Lung microvascular endothelial cell (primary cell): ENCODE data around the gene ALG12. TPM values are rescaled to one million over a fixed set of nuclear protein-coding genes. Genes with fewer than 3 reads are reported as not detected.
"Not testable (repeated sequence)": the region's sequence is repeated elsewhere in the genome, so short reads cannot be mapped to it uniquely, and the experiment has no call there.

Experiments used
- DNase-seq, 2 donors: peaks; one replicate each; pipeline versions ENCODE4 v3.0.0 to v3.0.0-alpha.2; 2010; ENCODE audit warnings: low read depth in 2 of 2
- total RNA-seq: library from RNA; depleted of rRNA; stranded (reverse); fragments of >200 nt; gene quantifications from 2 replicates; pipeline ENCODE4 v1.2.1, GENCODE V29; 2014

The ALG12 gene
- total RNA-seq, 1 donor from 2014 or later, result 13.5 TPM

DNA sequence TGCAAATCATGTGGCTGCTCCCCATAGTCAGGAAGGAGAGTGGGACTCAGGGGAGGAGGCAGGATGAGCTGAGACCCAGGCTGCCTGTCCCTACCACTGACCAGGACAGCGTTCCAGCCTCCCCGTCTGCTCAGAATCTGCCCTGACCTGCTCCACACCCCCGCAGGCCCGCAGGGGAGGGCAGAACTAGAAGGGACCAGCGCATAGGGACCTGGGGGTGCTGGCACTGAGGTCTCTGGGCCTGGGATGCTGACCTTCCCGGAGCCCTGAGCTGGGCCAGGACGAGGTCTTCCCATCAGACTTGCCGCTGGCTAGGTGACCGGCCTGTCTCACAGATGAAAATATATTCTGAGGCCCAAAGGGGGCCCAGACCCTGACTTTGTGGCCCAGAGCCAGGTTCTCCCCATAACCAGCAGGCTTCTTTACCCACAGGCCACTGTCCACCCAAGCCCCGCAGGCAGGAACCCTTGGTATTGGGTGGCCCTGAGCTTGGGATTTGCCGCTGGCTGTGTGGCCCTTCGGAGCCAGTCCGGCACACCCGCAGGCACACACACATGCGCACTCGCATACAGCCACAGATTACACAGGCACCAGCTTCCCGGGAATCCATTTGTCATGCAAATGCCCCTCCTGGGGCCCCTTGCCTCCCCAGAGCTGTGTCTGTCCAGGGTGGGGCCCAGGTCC lies 28.5 kb upstream of the ALG12 start:
- no peak for DNase-seq

- not testable (repeated sequence) for DNase-seq
Observed at GRCh38 chr22:49945042-49945794, 27.0 kb upstream of the ALG12 start.

DNA sequence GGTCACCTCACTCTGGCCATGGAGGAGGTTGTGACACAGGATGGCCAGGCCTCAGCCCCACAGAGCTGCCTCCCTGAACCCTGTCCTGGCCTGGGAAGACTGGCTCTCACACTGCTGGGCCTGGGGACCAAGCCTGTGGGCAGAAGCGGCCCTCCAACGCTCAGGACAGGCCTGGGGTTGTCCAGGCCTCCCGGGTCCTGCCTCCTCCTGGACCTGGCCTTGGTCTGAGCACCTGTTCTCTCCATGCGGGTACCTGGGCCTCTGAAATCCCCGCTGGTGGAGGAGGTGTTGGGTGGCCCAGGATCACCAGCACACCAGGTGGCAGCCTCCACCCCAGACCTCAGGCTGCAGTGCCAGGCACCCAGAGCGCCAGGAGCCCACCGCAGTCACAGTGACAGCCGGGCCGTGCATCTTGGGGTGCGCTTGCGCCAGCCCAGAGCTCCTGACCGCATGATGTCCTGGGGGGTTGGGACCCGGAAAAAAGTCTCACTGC lies 26.2 kb upstream of the ALG12 start:
- DNase-seq, result no peak

GRCh38 chr22:49943771-49944398 lies 25.6 kb upstream of the ALG12 start:
- no peak for DNase-seq

DNA sequence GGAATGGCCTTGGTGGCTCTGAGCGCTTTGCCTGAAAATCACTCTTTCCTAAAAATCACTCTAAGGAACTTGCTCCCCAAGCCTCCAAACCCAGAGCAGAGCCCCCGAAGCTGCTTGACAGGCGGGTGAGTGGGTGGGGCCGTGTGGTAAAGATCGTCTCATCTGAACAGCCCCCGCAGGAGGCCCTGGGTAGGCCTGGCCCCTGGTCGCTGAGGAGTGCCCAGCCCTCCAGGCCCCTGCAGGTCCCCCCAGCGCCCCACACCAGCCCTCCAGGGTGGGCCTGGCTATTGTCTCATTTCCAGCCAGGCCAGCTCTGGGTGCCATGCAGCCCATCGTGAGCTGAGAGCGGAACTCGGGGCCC lies 25.1 kb upstream of the ALG12 start:
- no peak for DNase-seq

- DNase-seq, result no peak
Observed at GRCh38 chr22:49942565-49943404, 24.5 kb upstream of the ALG12 start.

GRCh38 chr22:49941507-49942316 lies 23.5 kb upstream of the ALG12 start:
- no peak for DNase-seq

GRCh38 chr22:49938565-49939136 lies 20.4 kb upstream of the ALG12 start:
- DNase-seq, result peak in 1 of 2 donors; percentile 36

DNA sequence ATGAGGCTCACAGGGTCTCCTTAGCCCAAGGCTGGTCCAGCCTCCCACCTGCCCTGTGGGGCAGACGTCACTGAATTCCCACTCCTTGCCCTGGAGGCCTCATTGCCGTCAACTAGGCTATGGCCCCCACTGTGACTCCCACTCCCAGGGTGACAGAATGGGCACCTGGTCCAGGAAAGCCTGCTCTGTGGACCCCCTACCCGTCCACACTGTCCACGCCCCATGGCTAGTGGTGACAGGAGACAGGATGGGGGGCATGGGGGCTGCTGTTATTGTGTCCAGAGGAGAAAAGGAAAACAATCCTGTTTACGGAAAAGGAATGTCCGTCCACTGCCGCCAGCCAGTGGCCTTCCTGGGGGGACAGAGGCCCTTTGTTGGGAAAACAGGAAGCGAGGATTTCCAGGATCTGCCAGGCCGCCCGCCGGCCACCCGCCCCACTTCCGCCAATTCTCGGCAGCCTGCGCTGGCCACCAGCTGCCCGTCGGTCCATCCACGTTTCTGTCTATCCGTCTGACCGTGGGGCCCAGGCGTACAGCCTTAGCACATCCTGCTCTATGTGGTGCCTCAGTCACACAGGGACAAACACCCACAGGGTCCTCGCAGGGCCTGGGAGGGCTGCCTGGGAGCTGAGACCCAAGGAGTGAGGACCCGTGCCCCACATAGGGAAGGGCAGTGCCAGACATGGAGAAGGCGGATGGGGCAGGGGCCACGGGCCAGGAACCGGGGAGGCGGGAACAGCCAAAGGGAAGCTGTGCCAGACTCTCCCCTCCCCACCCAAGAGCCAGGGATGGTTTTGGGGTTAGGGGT lies 19.7 kb upstream of the ALG12 start:
- DNase-seq, result peak; percentile 80 to 94

DNA sequence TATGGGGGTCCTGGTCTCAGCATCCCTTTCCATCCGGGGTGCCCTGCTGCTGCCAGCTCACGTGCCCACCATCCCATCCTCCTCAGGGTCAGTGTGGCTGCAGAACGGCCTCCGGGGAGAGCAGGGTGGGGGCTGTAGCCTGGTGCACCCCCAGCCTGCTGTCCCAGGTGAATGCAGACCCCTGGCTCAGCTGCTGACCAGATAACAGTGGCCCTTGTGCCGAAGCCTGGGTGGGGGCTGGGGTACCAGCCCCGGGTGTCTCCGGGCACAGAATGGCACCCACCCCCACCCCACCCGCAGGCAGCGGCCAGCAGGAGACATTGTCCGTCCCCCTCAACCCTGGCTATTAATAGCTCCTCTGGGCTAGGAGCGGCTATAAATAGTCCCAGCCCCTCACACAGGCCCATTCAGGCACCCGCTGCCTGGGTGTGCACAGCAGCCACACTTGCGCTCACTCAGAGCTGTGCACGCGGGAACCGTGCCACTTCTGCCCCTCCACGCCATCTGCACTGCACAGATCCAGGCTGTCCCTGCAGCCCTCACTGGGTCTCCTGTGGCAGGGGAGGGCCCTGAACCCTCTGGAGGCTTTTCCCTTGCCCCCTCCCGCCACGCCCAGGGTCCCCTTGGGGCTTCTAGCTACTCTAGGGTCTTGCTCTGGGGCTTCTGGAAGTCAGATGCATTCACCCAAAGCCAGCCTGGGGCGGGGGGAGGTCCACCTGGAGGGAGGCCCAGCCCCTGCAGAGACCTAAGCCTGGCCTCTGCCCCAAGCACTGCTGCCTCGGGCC lies 18.9 kb upstream of the ALG12 start:
- peak; percentile 35 to 67 for DNase-seq

GRCh38 chr22:49936018-49936972 lies 18.1 kb upstream of the ALG12 start:
- DNase-seq, result peak; percentile 95 to 99

DNA sequence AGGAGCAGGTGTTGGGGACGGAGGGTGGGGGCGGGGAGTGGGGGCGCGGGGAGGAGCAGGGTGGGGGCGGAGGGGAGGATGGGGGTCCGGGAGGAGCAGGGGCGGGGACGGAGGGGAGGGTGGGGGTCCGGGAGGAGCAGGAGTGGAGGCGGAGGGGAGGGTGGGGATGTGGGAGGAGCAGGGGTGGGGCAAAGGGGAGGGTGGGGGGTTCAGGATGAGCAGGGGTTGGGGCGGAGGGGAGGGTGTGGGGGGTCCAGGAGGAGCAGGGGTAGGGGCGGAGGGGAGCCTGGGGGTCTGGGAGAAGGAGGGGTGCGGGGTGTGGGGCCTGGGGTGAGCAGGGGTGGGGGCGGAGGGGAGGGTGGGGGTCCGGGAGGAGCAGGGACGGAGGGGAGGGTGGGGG lies 17.3 kb upstream of the ALG12 start:
- peak; percentile 78 to 79 for DNase-seq

DNA sequence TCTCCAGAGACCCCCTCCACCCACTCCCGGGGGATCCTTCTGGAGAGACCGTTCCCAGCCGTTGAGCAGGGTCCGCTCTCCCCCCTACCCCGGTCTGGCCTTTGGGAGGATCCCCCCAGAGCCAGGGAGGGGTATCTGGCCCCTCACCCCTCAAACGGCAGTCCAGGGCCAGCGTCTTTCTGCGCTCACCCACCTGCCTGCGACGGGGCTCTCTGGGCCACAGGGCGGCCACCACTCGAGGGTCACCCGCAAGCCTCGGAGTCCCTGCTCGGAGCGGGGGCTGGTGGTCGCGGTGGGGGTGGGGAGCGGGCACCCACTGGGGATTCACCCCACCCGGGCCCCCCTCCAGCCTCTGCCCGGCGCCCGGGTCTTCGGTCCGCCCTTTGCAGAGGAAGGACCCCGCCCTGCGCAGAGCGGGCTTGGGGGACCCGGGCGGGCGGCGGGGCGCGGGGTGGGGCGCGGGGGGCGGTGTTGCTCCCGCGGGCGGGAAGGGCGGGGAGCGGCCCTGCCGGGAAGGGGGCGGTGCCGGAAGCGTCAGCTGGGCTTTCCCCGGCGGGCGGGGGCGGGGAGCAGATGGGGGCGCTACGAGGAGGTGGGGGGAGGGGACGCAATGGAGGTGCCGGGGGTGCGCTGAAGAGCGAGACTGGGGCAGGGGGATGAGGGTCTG lies 16.8 kb upstream of the ALG12 start:
- DNase-seq, result peak; percentile 76 to 85

DNA sequence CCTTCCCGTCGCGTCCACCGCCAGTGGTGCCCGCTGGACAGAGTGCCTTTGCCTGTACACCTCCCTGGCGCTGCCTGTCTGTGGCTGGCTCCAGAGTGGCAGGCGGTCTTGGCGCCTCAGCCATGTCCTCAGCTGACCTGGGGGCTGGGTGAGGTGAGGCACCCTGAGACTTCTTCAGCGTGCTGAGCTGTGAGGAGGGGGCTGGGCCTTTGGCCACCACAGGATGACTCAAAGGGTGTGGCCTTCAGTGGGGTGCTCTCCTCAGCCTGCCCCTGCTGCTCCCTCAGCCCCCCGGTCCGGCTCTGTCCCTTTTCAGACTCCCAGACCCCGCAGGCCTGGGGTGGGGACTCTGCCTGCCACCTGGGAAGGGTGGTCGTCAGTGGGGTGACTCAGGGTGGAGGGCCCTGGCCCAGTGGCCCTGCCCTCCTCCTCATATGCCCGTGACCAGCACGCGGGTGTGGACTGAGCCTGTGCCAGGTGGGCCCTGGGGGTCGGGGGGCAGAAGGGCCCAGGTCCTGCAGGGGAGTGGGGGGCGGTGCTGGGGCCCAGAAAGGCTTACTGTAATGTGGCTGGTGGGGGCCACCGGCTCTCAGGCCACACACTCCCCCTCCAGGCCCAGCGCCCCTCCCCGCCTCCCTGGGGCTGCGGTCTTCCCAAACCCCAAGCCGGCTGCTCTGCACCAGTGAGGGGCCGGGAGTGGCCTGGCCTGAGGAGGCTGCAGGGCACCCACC lies 16.1 kb upstream of the ALG12 start:
- peak; percentile 34 to 40 for DNase-seq

DNA sequence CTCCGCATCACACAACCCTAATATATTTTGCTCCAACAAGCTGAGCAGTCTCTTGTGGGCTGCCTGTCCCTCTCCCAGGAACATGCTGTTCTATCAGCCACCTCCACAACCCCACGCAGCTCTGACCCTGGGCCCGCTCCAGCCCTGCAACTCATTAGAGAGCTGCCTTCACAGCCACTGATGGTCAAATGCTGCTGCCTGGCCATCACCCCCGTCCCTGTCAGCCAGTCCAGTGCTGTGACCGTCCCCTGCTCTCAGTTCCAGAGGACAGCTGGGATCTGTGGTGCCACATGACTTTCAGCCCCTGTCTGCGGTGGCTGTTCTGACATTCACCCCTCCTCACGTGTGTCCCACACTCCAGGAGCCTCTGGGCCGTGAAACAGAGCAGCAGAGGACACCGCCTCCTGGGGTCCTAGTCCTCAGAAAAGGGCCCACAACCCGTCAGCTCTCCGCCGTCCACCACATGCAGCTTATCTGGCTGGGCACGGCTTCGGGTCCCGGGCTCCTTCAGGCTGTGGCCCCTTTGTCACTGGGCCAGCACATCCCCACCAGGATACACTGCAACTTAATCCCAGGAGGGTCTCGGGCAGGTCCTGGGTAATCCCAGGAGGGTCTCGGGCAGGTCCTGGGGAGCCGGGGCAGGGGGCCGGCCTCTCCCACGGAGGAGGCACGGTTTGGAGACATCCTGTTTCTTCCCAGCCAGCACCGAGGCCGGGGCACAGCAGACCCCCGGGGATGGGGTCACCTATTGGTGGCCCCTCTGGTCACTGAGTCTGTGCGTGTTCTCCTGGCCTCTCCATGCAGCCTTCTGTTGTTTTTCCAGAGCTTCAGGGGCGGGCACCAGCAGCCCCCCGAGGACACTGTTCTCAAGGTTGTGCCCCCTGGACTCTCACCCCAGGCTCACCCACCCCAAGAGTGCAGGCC lies 15.3 kb upstream of the ALG12 start:
- DNase-seq, result peak in 1 of 2 donors; percentile 31
